A549 (cell line): ENCODE measurements around the gene NCAM2. TPM values are rescaled to one million over a fixed set of nuclear protein-coding genes. Genes with fewer than 3 reads are reported as not detected.

Experiments
- ATAC-seq, 2 experiments: fragments of 200-7000 bp in 1 of 2; fragments of >200 bp in 1 of 2; cut with Nextera tagmentation in 1 of 2; cut with Tn5 transposase in 1 of 2; 3 replicates each; pipeline versions ENCODE4 v1.8.0 to v1.9.1; 2018 to 2020; ENCODE audit warnings: mild to moderate bottlenecking in 1 of 2, moderate library complexity in 1 of 2
- CTCF ChIA-PET: fragments of 300-600 bp; sonication (Branson Sonifier 250); formaldehyde crosslinking; extraction: SDS; loops from one replicate; lab custom pipeline; 2021; ENCODE audit warnings: antibody characterized with exemption, inconsistent platforms; lab: Yijun Ruan, JAX
- POLR2A ChIA-PET: fragments of 350-600 bp; formaldehyde crosslinking; extraction: SDS; loops from one replicate; lab custom pipeline; 2021; ENCODE audit warnings: antibody characterized with exemption, inconsistent platforms; lab: Yijun Ruan, JAX
- DNase-seq, 2 experiments: peaks; one replicate each; pipeline versions ENCODE4 v3.0.0 to v3.0.0-alpha.2; 2011 to 2016; ENCODE audit warnings: low read depth in 1 of 2, low spot score in 1 of 2
- FAIRE-seq: peaks from 2 replicates; lab custom pipeline; 2011; peaks lifted over from hg19 to GRCh38; lab: Jason Lieb, UNC
- H3K27ac ChIP-seq, 2 experiments: fragments of >200 bp; sonication (Bioruptor Twin); formaldehyde crosslinking; 3 replicates each; pipeline ENCODE4 v1.5.1; 2016 to 2017
- H3K4me1 ChIP-seq: fragments of >200 bp; sonication (Bioruptor Twin); formaldehyde crosslinking; 3 replicates; pipeline ENCODE4 v1.6.1; 2016
- H3K4me2 ChIP-seq: fragments of >200 bp; sonication (Bioruptor Twin); formaldehyde crosslinking; 3 replicates; pipeline ENCODE4 v1.6.1; 2016
- H3K4me3 ChIP-seq: fragments of >200 bp; sonication (Bioruptor Twin); formaldehyde crosslinking; 3 replicates; pipeline ENCODE4 v1.5.1; 2016
- H3K9me3 ChIP-seq: fragments of >200 bp; sonication (Bioruptor Twin); formaldehyde crosslinking; 3 replicates; pipeline ENCODE4 v1.6.1; 2016
- CBX2 ChIP-seq: fragments of 200-600 bp; sonication (generic); IDR thresholded peaks from 2 replicates; pipeline ENCODE4 v1.6.1; 2016; ENCODE audit warnings: low read depth, mild to moderate bottlenecking, borderline replicate concordance
- CBX8 ChIP-seq: fragments of 200-600 bp; sonication (generic); IDR thresholded peaks from 2 replicates; pipeline ENCODE4 v1.6.1; 2016
- FOSL2 ChIP-seq, 2 experiments: fragments of 450-650 bp in 1 of 2; fragments of >200 bp in 1 of 2; sonication (Bioruptor Twin) in 1 of 2; formaldehyde crosslinking; IDR thresholded peaks; 2 replicates each; pipeline versions ENCODE4 v1.5.0 to v1.6.1; 2016 to 2020; ENCODE audit warnings: mild to moderate bottlenecking in 1 of 2, moderate library complexity in 1 of 2
- GATA3 ChIP-seq: IDR thresholded peaks from 2 replicates; pipeline ENCODE4 v1.6.1; 2012; ENCODE audit warnings: borderline replicate concordance
- HES2 ChIP-seq: fragments of >200 bp; sonication (Bioruptor Twin); formaldehyde crosslinking; IDR thresholded peaks from 2 replicates; pipeline ENCODE4 v1.6.1; 2016
- KDM1A ChIP-seq: fragments of 200-600 bp; sonication (generic); IDR thresholded peaks from 2 replicates; pipeline ENCODE4 v1.6.1; 2016; ENCODE audit warnings: low read depth, mild to moderate bottlenecking
- MYC ChIP-seq: IDR thresholded peaks from 2 replicates; pipeline ENCODE4 v1.6.1; 2012; ENCODE audit warnings: mild to moderate bottlenecking, inconsistent platforms, low read length, improper control_type of control experiment, borderline replicate concordance
- NFE2L2 ChIP-seq: fragments of 150-350 bp; conservative IDR thresholded peaks from 2 replicates; pipeline ENCODE4 v1.6.1; 2014; ENCODE audit warnings: low read length
- NR3C1 ChIP-seq: fragments of >200 bp; sonication (Bioruptor Twin); formaldehyde crosslinking; IDR thresholded peaks from 3 replicates; pipeline ENCODE4 v1.6.1; 2017
- POLR2A ChIP-seq: IDR thresholded peaks from 2 replicates; pipeline ENCODE4 v1.6.1; 2012; ENCODE audit warnings: mild to moderate bottlenecking, low read length
- RCOR1 ChIP-seq: fragments of 150-350 bp; IDR thresholded peaks from 2 replicates; pipeline ENCODE4 v1.6.1; 2014; ENCODE audit warnings: antibody characterized with exemption, low read length, low read depth
- RFX5 ChIP-seq: fragments of 450-650 bp; IDR thresholded peaks from 2 replicates; pipeline ENCODE4 v1.7.1; 2014; ENCODE audit warnings: antibody characterized with exemption, mild to moderate bottlenecking, moderate library complexity
- SREBF2 ChIP-seq: fragments of 450-650 bp; IDR thresholded peaks from 2 replicates; pipeline ENCODE4 v1.6.1; 2014; ENCODE audit warnings: mild to moderate bottlenecking, moderate library complexity
- TP53 ChIP-seq: fragments of 250-450 bp; sonication (Bioruptor Pico); IDR thresholded peaks from 2 replicates; pipeline ENCODE4 v1.5.0; 2021; ENCODE audit warnings: mild to moderate bottlenecking, moderate library complexity
- ZFP36 ChIP-seq: fragments of 450-650 bp; IDR thresholded peaks from 2 replicates; pipeline ENCODE4 v1.6.1; 2014; ENCODE audit warnings: borderline replicate concordance; ENCODE audit not compliant: partially characterized antibody
- ZNF302 ChIP-seq: fragments of 250-450 bp; sonication (Bioruptor Pico); IDR thresholded peaks from 2 replicates; pipeline ENCODE4 v1.9.0; 2021; ENCODE audit warnings: inconsistent platforms, mild to moderate bottlenecking, moderate library complexity
- ZSCAN20 ChIP-seq: fragments of 250-450 bp; sonication (Bioruptor Pico); IDR thresholded peaks from 2 replicates; pipeline ENCODE4 v1.8.0; 2022; ENCODE audit warnings: mild to moderate bottlenecking, moderate library complexity
- WGBS: methylation state at CpG from one replicate; pipeline ENCODE4 v1.1.6; 2017; ENCODE audit errors: missing lambda C conversion rate; 5-methylcytosine and 5-hydroxymethylcytosine counted together
- polyA plus RNA-seq, 4 experiments: library from polyadenylated mRNA; depleted of rRNA in 3 of 4; stranded (reverse); fragments of >200 nt; fragmentation: RNase III in 1 of 4; extraction: RNeasy Plus Mini Kit Qiagen cat#74134 plus additional on column Dnase treatment in 1 of 4; gene quantifications; 2 replicates in 3 of 4; 3 replicates in 1 of 4; pipeline ENCODE4 v1.2.3, GENCODE V29; 2011 to 2017
- TF ChIP-seq, protein P1 (sequence below): IDR thresholded peaks from 2 replicates; pipeline ENCODE4 v1.6.1; 2012
- TF ChIP-seq, protein P2 (sequence below): fragments of 250-450 bp; sonication (Bioruptor Pico); IDR thresholded peaks from 2 replicates; pipeline ENCODE4 v1.5.0; 2021; ENCODE audit warnings: mild to moderate bottlenecking, moderate library complexity, borderline replicate concordance
- TF ChIP-seq, protein P3 (sequence below): IDR thresholded peaks from 2 replicates; pipeline ENCODE4 v1.6.1; 2012
- TF ChIP-seq, protein P4 (sequence below): fragments of 450-650 bp; IDR thresholded peaks from 2 replicates; pipeline ENCODE4 v1.6.1; 2014; ENCODE audit warnings: antibody characterized with exemption

The NCAM2 gene
- polyA plus RNA-seq, 2 of the 4 experiments (the other 2 are of a cell fraction) = not detected

- FAIRE-seq = no peak
- Histone ChIP-seq H3K4me2 (no peak overlapping the region), H3K9me3 (no peaks in the 10 kb centered on the region), H3K4me1 (no peaks in the 10 kb centered on the region), H3K27ac (no peak overlapping the region), H3K4me3 (no peak overlapping the region)
- no peak for ATAC-seq
- 19% methylated on average over 3 of the region's 3 CpGs for WGBS
- no peak for TF ChIP-seq SREBF2
- TF ChIP-seq, protein P1, sequence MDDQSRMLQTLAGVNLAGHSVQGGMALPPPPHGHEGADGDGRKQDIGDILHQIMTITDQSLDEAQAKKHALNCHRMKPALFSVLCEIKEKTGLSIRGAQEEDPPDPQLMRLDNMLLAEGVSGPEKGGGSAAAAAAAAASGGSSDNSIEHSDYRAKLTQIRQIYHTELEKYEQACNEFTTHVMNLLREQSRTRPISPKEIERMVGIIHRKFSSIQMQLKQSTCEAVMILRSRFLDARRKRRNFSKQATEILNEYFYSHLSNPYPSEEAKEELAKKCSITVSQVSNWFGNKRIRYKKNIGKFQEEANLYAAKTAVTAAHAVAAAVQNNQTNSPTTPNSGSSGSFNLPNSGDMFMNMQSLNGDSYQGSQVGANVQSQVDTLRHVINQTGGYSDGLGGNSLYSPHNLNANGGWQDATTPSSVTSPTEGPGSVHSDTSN = no peak
- no peak for TF ChIP-seq ZSCAN20 (CRISPR knock-in tag)
- TF ChIP-seq, protein P2, sequence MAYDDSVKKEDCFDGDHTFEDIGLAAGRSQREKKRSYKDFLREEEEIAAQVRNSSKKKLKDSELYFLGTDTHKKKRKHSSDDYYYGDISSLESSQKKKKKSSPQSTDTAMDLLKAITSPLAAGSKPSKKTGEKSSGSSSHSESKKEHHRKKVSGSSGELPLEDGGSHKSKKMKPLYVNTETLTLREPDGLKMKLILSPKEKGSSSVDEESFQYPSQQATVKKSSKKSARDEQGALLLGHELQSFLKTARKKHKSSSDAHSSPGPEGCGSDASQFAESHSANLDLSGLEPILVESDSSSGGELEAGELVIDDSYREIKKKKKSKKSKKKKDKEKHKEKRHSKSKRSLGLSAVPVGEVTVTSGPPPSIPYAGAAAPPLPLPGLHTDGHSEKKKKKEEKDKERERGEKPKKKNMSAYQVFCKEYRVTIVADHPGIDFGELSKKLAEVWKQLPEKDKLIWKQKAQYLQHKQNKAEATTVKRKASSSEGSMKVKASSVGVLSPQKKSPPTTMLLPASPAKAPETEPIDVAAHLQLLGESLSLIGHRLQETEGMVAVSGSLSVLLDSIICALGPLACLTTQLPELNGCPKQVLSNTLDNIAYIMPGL = no peak
- TF ChIP-seq ZFP36 = no peak
- TF ChIP-seq POLR2A = no peak
- TF ChIP-seq RCOR1 = no peak
- TF ChIP-seq GATA3 = no peak
- no peak for TF ChIP-seq ZNF302 (CRISPR knock-in tag)
- no peak for TF ChIP-seq RFX5
- TF ChIP-seq CBX2 = no peak
- no peak for TF ChIP-seq CBX8
- no peak for TF ChIP-seq NR3C1
- POLR2A ChIA-PET = no interaction called here
- CTCF ChIA-PET = no interaction called here
- no peak for DNase-seq
These were observed 386.8 kb downstream of the NCAM2 start for GRCh38 chr21:21384977-21385376.

DNA sequence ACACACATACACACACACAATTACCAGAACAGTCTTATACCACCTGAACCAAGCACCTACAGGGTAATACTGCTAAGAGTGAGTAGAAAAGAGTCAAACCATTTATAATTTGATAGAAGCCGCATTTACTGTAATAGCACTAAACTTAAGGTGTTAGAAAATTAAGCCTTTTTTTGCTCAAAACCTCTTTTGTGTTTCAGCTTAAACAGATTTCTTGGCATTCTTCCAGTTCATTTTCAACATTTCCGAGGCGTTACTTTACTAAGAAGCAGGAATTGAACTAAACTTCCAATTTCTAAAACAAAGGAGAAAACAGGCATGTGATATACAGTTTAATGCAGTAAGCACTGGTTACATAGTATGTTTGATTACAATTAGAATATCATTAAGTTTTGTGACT is 387.2 kb downstream of the NCAM2 start:
- Histone ChIP-seq H3K4me2 (no peak overlapping the region), H3K4me1 (no peaks in the 10 kb centered on the region), H3K9me3 (no peaks in the 10 kb centered on the region), H3K4me3 (no peak overlapping the region), H3K27ac (no peak overlapping the region)
- TF ChIP-seq FOSL2 (IDR thresholded peaks at IDR 0.05) (no peak), FOSL2 (CRISPR knock-in tag; IDR thresholded peaks at IDR 0.05) (no peak), HES2 (no peak), MYC (no peak), RCOR1 (no peak)
- TF ChIP-seq, protein P3, sequence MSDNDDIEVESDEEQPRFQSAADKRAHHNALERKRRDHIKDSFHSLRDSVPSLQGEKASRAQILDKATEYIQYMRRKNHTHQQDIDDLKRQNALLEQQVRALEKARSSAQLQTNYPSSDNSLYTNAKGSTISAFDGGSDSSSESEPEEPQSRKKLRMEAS = no peak
- FAIRE-seq = no peak
- POLR2A ChIA-PET = no interaction called here
- WGBS = 2% methylated on average over 3 of the region's 3 CpGs
- no peak for DNase-seq
- no peak for ATAC-seq
- CTCF ChIA-PET = no interaction called here

- Histone ChIP-seq H3K27ac (no peak overlapping the region), H3K4me2 (no peak overlapping the region), H3K9me3 (no peaks in the 10 kb centered on the region), H3K4me3 (no peak overlapping the region), H3K4me1 (no peaks in the 10 kb centered on the region)
- TF ChIP-seq CBX2 (no peak), TP53 (CRISPR knock-in tag) (no peak), POLR2A (no peak), KDM1A (no peak), ZFP36 (no peak), NFE2L2 (no peak)
- TF ChIP-seq, protein P1 = no peak
- TF ChIP-seq, protein P4, sequence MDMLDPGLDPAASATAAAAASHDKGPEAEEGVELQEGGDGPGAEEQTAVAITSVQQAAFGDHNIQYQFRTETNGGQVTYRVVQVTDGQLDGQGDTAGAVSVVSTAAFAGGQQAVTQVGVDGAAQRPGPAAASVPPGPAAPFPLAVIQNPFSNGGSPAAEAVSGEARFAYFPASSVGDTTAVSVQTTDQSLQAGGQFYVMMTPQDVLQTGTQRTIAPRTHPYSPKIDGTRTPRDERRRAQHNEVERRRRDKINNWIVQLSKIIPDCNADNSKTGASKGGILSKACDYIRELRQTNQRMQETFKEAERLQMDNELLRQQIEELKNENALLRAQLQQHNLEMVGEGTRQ = no peak
- WGBS = 4% methylated on average over 3 of the region's 3 CpGs
- no peak for ATAC-seq
- ChIA-PET POLR2A (no interaction called here), CTCF (no interaction called here)
- no peak for FAIRE-seq
- no peak for DNase-seq
These were observed 389.7 kb downstream of the NCAM2 start for GRCh38 chr21:21387916-21388315.
